ENCODE results near the gene ETV6. TPM values are rescaled to one million over a fixed set of nuclear protein-coding genes. Genes with fewer than 3 reads are reported as not detected.
"Not testable (repeated sequence)": the region's sequence is repeated elsewhere in the genome, so short reads cannot be mapped to it uniquely, and the experiment has no call there.

ETV6 gene
- total RNA-seq, 1 experiment from 2014 or later = 19.3 TPM

GRCh38 chr12:11906286-11906935 is 256.9 kb downstream of the ETV6 start:
- CTCF ChIA-PET = interaction anchor here (0.7 kb wide), 1 partner anchor 153 kb away, joined by 4 read pairs; no protein-coding TSS in a partner anchor
- H3K4me1 Mint-ChIP-seq (ENCODE audit: insufficient read depth, unreplicated experiment) = no peaks in the 10 kb centered on the region
- intact Hi-C loops (cut with micrococcal nuclease) = no loop called here
- no peaks in the 10 kb centered on the region for H3K27me3 Mint-ChIP-seq (ENCODE audit: insufficient read depth, unreplicated experiment)
- DNase-seq (ENCODE audit: unreplicated experiment) = no peak
- TF ChIP-seq CTCF (IDR thresholded peaks at IDR 0.05; ENCODE audit: unreplicated experiment) = no peak
- peaks cover 6% of the 10 kb centered on the region for H3K36me3 Mint-ChIP-seq (ENCODE audit: insufficient read depth, unreplicated experiment)
- no peak overlapping the region for H3K27ac Mint-ChIP-seq (ENCODE audit: low read depth, unreplicated experiment)
- no TSS peak for BruUV-seq (replicated peaks)
- H3K4me3 Mint-ChIP-seq (ENCODE audit: unreplicated experiment) = no peak overlapping the region
- H3K9me3 Mint-ChIP-seq (ENCODE audit: unreplicated experiment) = peaks cover 26% of the 10 kb centered on the region
- POLR2A ChIA-PET = no interaction called here

DNA sequence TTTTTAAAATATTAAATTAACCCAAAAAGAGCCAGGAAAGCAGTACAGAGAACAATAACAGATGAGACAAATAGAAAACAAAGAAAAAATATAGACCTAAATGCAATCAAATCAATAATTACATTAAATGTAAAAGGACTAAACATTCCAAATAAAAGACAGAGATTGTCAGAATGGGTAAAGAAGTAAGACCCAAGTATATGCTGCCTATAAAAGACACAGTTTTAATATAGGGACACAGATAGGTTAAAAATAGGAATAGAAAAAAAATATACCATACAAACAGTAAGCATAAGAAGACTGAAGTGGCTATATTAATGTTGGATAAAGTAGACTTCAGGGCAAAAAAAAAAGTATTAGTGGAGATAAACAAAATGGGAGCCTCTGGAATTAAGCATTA is 258.2 kb downstream of the ETV6 start:
- Mint-ChIP-seq H3K27me3 (ENCODE audit: insufficient read depth, unreplicated experiment) (no peaks in the 10 kb centered on the region), H3K4me3 (ENCODE audit: unreplicated experiment) (no peak overlapping the region), H3K9me3 (ENCODE audit: unreplicated experiment) (peaks cover 26% of the 10 kb centered on the region), H3K4me1 (ENCODE audit: insufficient read depth, unreplicated experiment) (no peaks in the 10 kb centered on the region), H3K27ac (ENCODE audit: low read depth, unreplicated experiment) (no peak overlapping the region), H3K36me3 (ENCODE audit: insufficient read depth, unreplicated experiment) (peaks cover 6% of the 10 kb centered on the region)
- BruUV-seq (replicated peaks) = no TSS peak
- POLR2A ChIA-PET = no interaction called here
- intact Hi-C loops (cut with micrococcal nuclease) = no loop called here
- TF ChIP-seq CTCF (IDR thresholded peaks at IDR 0.05; ENCODE audit: unreplicated experiment) = no peak
- DNase-seq (ENCODE audit: unreplicated experiment) = no peak
- CTCF ChIA-PET = interaction anchor here (0.6 kb wide), 1 partner anchor 144 kb away, joined by 3 read pairs; no protein-coding TSS in a partner anchor

DNA sequence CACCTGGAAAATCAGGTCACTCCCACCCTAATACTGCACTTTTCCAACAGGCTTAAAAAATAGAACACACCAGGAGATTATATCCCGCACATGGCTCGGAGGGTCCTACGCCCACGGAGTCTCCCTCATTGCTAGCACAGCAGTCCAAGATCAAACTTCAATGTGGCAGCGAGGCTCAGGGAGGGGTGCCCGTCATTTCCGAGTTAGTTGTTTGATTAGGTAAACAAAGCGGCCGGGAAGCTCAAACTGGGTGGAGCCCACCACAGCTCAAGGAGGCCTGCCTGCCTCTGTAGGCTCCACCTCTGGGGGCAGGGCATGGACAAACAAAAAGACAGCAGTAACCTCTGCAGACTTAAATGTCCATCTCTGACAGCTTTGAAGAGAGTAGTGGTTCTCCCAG is 259.9 kb downstream of the ETV6 start:
- H3K36me3 Mint-ChIP-seq (ENCODE audit: insufficient read depth, unreplicated experiment); CTCF ChIA-PET; H3K27ac Mint-ChIP-seq (ENCODE audit: low read depth, unreplicated experiment); DNase-seq (ENCODE audit: unreplicated experiment); intact Hi-C loops (cut with micrococcal nuclease); H3K27me3 Mint-ChIP-seq (ENCODE audit: insufficient read depth, unreplicated experiment); H3K4me3 Mint-ChIP-seq (ENCODE audit: unreplicated experiment); H3K4me1 Mint-ChIP-seq (ENCODE audit: insufficient read depth, unreplicated experiment); BruUV-seq (replicated peaks): not testable (repeated sequence)
- POLR2A ChIA-PET = interaction anchor here (1.3 kb wide), 1 partner anchor 23 kb away, joined by 4 read pairs; no protein-coding TSS in a partner anchor
- peaks cover 26% of the 10 kb centered on the region for H3K9me3 Mint-ChIP-seq (ENCODE audit: unreplicated experiment)

DNA sequence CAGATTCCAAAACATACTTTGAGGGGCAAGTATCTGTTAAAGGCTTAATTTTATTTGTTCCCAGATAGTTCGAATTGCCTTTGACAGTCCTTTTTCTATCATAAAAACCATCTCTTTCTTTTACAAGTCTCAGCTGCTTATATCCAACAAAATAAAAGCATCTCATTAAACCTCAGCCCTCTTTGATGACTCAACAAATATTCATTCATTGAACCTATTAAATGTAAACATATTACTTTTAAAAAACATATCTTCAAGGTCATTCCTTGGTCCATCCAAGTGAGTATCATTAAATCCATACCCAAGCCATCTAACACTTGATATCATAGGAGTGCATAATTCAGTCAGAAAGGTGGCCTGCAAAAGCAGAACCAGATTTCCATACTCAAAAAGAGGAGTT is 266.6 kb downstream of the ETV6 start:
- POLR2A ChIA-PET = no interaction called here
- no peak for DNase-seq (ENCODE audit: unreplicated experiment)
- H3K4me1 Mint-ChIP-seq (ENCODE audit: insufficient read depth, unreplicated experiment) = no peaks in the 10 kb centered on the region
- TF ChIP-seq CTCF (IDR thresholded peaks at IDR 0.05; ENCODE audit: unreplicated experiment) = no peak
- H3K4me3 Mint-ChIP-seq (ENCODE audit: unreplicated experiment) = no peak overlapping the region
- BruUV-seq (replicated peaks) = no TSS peak
- CTCF ChIA-PET = no interaction called here
- peaks cover 5% of the 10 kb centered on the region for H3K36me3 Mint-ChIP-seq (ENCODE audit: insufficient read depth, unreplicated experiment)
- peaks cover 26% of the 10 kb centered on the region for H3K27me3 Mint-ChIP-seq (ENCODE audit: insufficient read depth, unreplicated experiment)
- H3K27ac Mint-ChIP-seq (ENCODE audit: low read depth, unreplicated experiment) = no peak overlapping the region
- no peaks in the 10 kb centered on the region for H3K9me3 Mint-ChIP-seq (ENCODE audit: unreplicated experiment)
- intact Hi-C loops (cut with micrococcal nuclease) = no loop called here

DNA sequence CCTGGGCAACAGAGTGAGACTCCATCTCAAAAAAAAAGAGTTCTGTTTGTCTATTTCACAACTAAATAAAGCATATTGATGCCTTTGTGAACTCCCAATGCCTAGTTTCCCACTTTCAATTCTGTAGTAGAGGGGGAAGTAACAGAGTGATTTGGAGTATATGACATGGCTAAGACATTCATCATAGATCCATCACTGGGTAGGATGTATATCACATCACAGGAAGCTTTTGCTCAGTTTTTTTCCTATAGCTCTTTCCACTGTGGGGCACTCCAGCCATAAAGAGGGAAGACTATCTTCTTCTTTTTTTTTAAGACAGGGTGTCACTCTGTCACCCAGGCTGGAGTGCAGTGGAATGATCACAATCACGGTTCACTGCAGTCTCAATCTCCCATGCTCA is 267.3 kb downstream of the ETV6 start:
- Mint-ChIP-seq H3K27me3 (ENCODE audit: insufficient read depth, unreplicated experiment) (peaks cover 32% of the 10 kb centered on the region), H3K9me3 (ENCODE audit: unreplicated experiment) (no peaks in the 10 kb centered on the region), H3K27ac (ENCODE audit: low read depth, unreplicated experiment) (no peak overlapping the region), H3K36me3 (ENCODE audit: insufficient read depth, unreplicated experiment) (peaks cover 5% of the 10 kb centered on the region), H3K4me3 (ENCODE audit: unreplicated experiment) (no peak overlapping the region), H3K4me1 (ENCODE audit: insufficient read depth, unreplicated experiment) (no peaks in the 10 kb centered on the region)
- CTCF ChIA-PET = no interaction called here
- no peak for DNase-seq (ENCODE audit: unreplicated experiment)
- intact Hi-C loops (cut with micrococcal nuclease) = no loop called here
- TF ChIP-seq CTCF (IDR thresholded peaks at IDR 0.05; ENCODE audit: unreplicated experiment) = no peak
- BruUV-seq (replicated peaks) = no TSS peak
- POLR2A ChIA-PET = no interaction called here

Data from MCF 10A (cell line).